CD1c-positive myeloid dendritic cell (primary cell): ENCODE results near the gene ZBTB40.

Source experiments
- DNase-seq: peaks from one replicate; pipeline ENCODE4 v3.0.0-alpha.2; 2016; ENCODE audit errors: extremely low spot score

The ZBTB40 gene

GRCh38 chr1:22426781-22427180 lies 24.9 kb upstream of the ZBTB40 start:
- no peak for DNase-seq

- DNase-seq: peak; percentile 59
Measured at GRCh38 chr1:22428672-22429071, 23.0 kb upstream of the ZBTB40 start.

GRCh38 chr1:22431965-22432364 lies 19.7 kb upstream of the ZBTB40 start:
- DNase-seq: no peak

GRCh38 chr1:22434717-22435116 lies 16.9 kb upstream of the ZBTB40 start:
- no peak for DNase-seq

GRCh38 chr1:22436948-22437347 lies 14.7 kb upstream of the ZBTB40 start:
- no peak for DNase-seq

GRCh38 chr1:22437573-22437972 lies 14.1 kb upstream of the ZBTB40 start:
- DNase-seq: no peak

GRCh38 chr1:22440582-22440981 lies 11.1 kb upstream of the ZBTB40 start:
- DNase-seq: no peak

- no peak for DNase-seq
Measured at GRCh38 chr1:22442212-22442894, 9.3 kb upstream of the ZBTB40 start.

GRCh38 chr1:22443332-22443731 lies 8.3 kb upstream of the ZBTB40 start:
- no peak for DNase-seq

- no peak for DNase-seq
Measured at GRCh38 chr1:22444856-22445255, 6.8 kb upstream of the ZBTB40 start.

GRCh38 chr1:22447621-22448111 lies 4.0 kb upstream of the ZBTB40 start:
- DNase-seq: no peak

- no peak for DNase-seq
Measured at GRCh38 chr1:22449636-22450035, 2.0 kb upstream of the ZBTB40 start.

- no peak for DNase-seq
Measured at GRCh38 chr1:22450351-22451021, 1.2 kb upstream of the ZBTB40 start.

GRCh38 chr1:22452481-22452957 lies 868 bp downstream of the ZBTB40 start:
- no peak for DNase-seq

GRCh38 chr1:22453181-22453580 lies 1.5 kb downstream of the ZBTB40 start:
- no peak for DNase-seq

- DNase-seq: no peak
Measured at GRCh38 chr1:22454476-22455056, 2.9 kb downstream of the ZBTB40 start.

- DNase-seq: no peak
Measured at GRCh38 chr1:22457345-22457744, 5.7 kb downstream of the ZBTB40 start.

GRCh38 chr1:22457836-22458235 lies 6.2 kb downstream of the ZBTB40 start:
- DNase-seq: no peak

- DNase-seq: no peak
Measured at GRCh38 chr1:22461100-22461499, 9.4 kb downstream of the ZBTB40 start.

- DNase-seq: no peak
Measured at GRCh38 chr1:22461678-22462527, 10.3 kb downstream of the ZBTB40 start.

GRCh38 chr1:22462928-22463327 lies 11.3 kb downstream of the ZBTB40 start:
- no peak for DNase-seq

GRCh38 chr1:22465015-22465565 lies 13.4 kb downstream of the ZBTB40 start:
- DNase-seq: no peak
